ENCODE results near the gene NPR1.
"Not testable (repeated sequence)": the region's sequence is repeated elsewhere in the genome, so short reads cannot be mapped to it uniquely, and the experiment has no call there.

NPR1 gene

GRCh38 chr1:153659656-153660055 is 18.8 kb upstream of the NPR1 start:
- Mint-ChIP-seq H3K4me1 (peaks cover 12 to 25% of the 10 kb centered on the region in 2 donors), H3K9me3 (no peaks in the 10 kb centered on the region), H3K27me3 (no peaks in the 10 kb centered on the region), H3K4me3 (peak overlapping the region; percentile 97 to 99), H3K27ac (peak overlapping the region; percentile 59), H3K36me3 (peaks cover 24 to 29% of the 10 kb centered on the region in 2 donors)
- ATAC-seq (replicated peaks) (no peak), DNase-seq (no peak)

GRCh38 chr1:153661111-153661708 is 17.3 kb upstream of the NPR1 start:
- no peaks in the 10 kb centered on the region for H3K9me3 Mint-ChIP-seq
- no peak overlapping the region for H3K4me3 Mint-ChIP-seq
- peaks cover 35 to 40% of the 10 kb centered on the region in 2 donors for H3K36me3 Mint-ChIP-seq
- ATAC-seq (replicated peaks) (no peak), DNase-seq (no peak)
- H3K27me3 Mint-ChIP-seq, result no peaks in the 10 kb centered on the region
- H3K27ac Mint-ChIP-seq, result peak overlapping the region; percentile 47
- peaks cover 12 to 25% of the 10 kb centered on the region in 2 donors for H3K4me1 Mint-ChIP-seq

- no peaks in the 10 kb centered on the region for H3K9me3 Mint-ChIP-seq
- H3K27ac Mint-ChIP-seq, result peak overlapping the region; percentile 65
These were observed 16.2 kb upstream of the NPR1 start for GRCh38 chr1:153662269-153662668.

GRCh38 chr1:153663211-153663610 is 15.3 kb upstream of the NPR1 start:
- H3K9me3 Mint-ChIP-seq, result no peaks in the 10 kb centered on the region
- H3K36me3 Mint-ChIP-seq, result peaks cover 50 to 57% of the 10 kb centered on the region in 2 donors
- no peak overlapping the region for H3K4me3 Mint-ChIP-seq
- H3K27ac Mint-ChIP-seq, result no peak overlapping the region
- H3K27me3 Mint-ChIP-seq, result no peaks in the 10 kb centered on the region
- peaks cover 13 to 26% of the 10 kb centered on the region in 2 donors for H3K4me1 Mint-ChIP-seq
- ATAC-seq (replicated peaks) (no peak), DNase-seq (no peak)

More at GRCh38 chr1:153662269-153662668, 16.2 kb upstream of the NPR1 start:
- Mint-ChIP-seq H3K4me3 (no peak overlapping the region), H3K4me1 (peaks cover 12 to 25% of the 10 kb centered on the region in 2 donors), H3K36me3 (peaks cover 43 to 47% of the 10 kb centered on the region in 2 donors), H3K27me3 (no peaks in the 10 kb centered on the region)
- DNase-seq (no peak), ATAC-seq (replicated peaks) (no peak)

- no peak for ATAC-seq (replicated peaks)
- Mint-ChIP-seq H3K36me3 (peaks cover 45% of the 10 kb centered on the region in 2 donors), H3K27ac (peak overlapping the region; percentile 20), H3K27me3 (no peaks in the 10 kb centered on the region), H3K9me3 (no peaks in the 10 kb centered on the region), H3K4me3 (no peak overlapping the region), H3K4me1 (peaks cover 14 to 29% of the 10 kb centered on the region in 2 donors)
- no peak for DNase-seq
These were observed 11.0 kb upstream of the NPR1 start for GRCh38 chr1:153667439-153667838.

GRCh38 chr1:153668672-153669071 is 9.8 kb upstream of the NPR1 start:
- H3K36me3 Mint-ChIP-seq, result peaks cover 39 to 44% of the 10 kb centered on the region in 2 donors
- not testable (repeated sequence) for DNase-seq

GRCh38 chr1:153669606-153670005 is 8.9 kb upstream of the NPR1 start:
- no peak for ATAC-seq (replicated peaks)
- H3K4me3 Mint-ChIP-seq, result no peak overlapping the region
- H3K27ac Mint-ChIP-seq, result no peak overlapping the region
- no peaks in the 10 kb centered on the region for H3K9me3 Mint-ChIP-seq
- no peaks in the 10 kb centered on the region for H3K27me3 Mint-ChIP-seq
- H3K4me1 Mint-ChIP-seq, result peaks cover 12 to 28% of the 10 kb centered on the region in 2 donors
- H3K36me3 Mint-ChIP-seq, result peaks cover 32 to 37% of the 10 kb centered on the region in 2 donors
- DNase-seq, result no peak

More at GRCh38 chr1:153668672-153669071, 9.8 kb upstream of the NPR1 start:
- peaks cover 12 to 28% of the 10 kb centered on the region in 2 donors for H3K4me1 Mint-ChIP-seq
- not testable (repeated sequence) for H3K9me3 Mint-ChIP-seq; ATAC-seq (replicated peaks); H3K27me3 Mint-ChIP-seq; H3K4me3 Mint-ChIP-seq; H3K27ac Mint-ChIP-seq

GRCh38 chr1:153670257-153670858 is 8.1 kb upstream of the NPR1 start:
- DNase-seq (no peak), ATAC-seq (replicated peaks) (no peak)
- Mint-ChIP-seq H3K27ac (no peak overlapping the region), H3K27me3 (no peaks in the 10 kb centered on the region), H3K4me1 (peaks cover 12 to 28% of the 10 kb centered on the region in 2 donors), H3K4me3 (no peak overlapping the region), H3K36me3 (peaks cover 24 to 30% of the 10 kb centered on the region in 2 donors), H3K9me3 (no peaks in the 10 kb centered on the region)

GRCh38 chr1:153670859-153671627 is 7.4 kb upstream of the NPR1 start, which contains the start of gene ILF2:
Gene ILF2, minus strand, starts transcription at chr1:153670993. Its CDS starts 71 bp downstream, at chr1:153670922.
- DNase-seq (peak; percentile 95), ATAC-seq (replicated peaks) (peak; percentile 95 to 96)
- H3K4me1 Mint-ChIP-seq, result peaks cover 12 to 28% of the 10 kb centered on the region in 2 donors
- H3K27me3 Mint-ChIP-seq, result no peaks in the 10 kb centered on the region
- peaks cover 22 to 27% of the 10 kb centered on the region in 2 donors for H3K36me3 Mint-ChIP-seq
- peak within 1 kb of the TSS; percentile 87 for H3K27ac Mint-ChIP-seq
- H3K9me3 Mint-ChIP-seq, result no peaks in the 10 kb centered on the region
- H3K4me3 Mint-ChIP-seq, result no peak within 1 kb of the TSS

GRCh38 chr1:153671628-153672353 is 6.7 kb upstream of the NPR1 start:
- H3K27ac Mint-ChIP-seq, result peak overlapping the region; percentile 87
- ATAC-seq (replicated peaks), result peak; percentile 52 to 53
- not testable (repeated sequence) for H3K27me3 Mint-ChIP-seq, H3K4me3 Mint-ChIP-seq, H3K9me3 Mint-ChIP-seq
- H3K4me1 Mint-ChIP-seq, result peaks cover 12 to 28% of the 10 kb centered on the region in 2 donors
- peak; percentile 48 for DNase-seq
- H3K36me3 Mint-ChIP-seq, result peaks cover 14 to 22% of the 10 kb centered on the region in 2 donors

- Mint-ChIP-seq H3K36me3 (peaks cover 0 to 8% of the 10 kb centered on the region in 2 donors), H3K4me3 (no peak overlapping the region), H3K4me1 (peaks cover 21 to 36% of the 10 kb centered on the region in 2 donors), H3K27me3 (peaks cover 13 to 14% of the 10 kb centered on the region in 2 donors), H3K27ac (peak overlapping the region; percentile 42), H3K9me3 (no peaks in the 10 kb centered on the region)
- no peak for DNase-seq
- no peak for ATAC-seq (replicated peaks)
These were observed 5.0 kb upstream of the NPR1 start for GRCh38 chr1:153673511-153673910.

GRCh38 chr1:153677718-153678518 is 570 bp upstream of the NPR1 start:
- H3K36me3 Mint-ChIP-seq, result peaks cover 0 to 3% of the 10 kb centered on the region in 2 donors
- DNase-seq (peak; percentile 19), ATAC-seq (replicated peaks) (peak; percentile 59 to 66)
- peak overlapping the region; percentile 80 for H3K27ac Mint-ChIP-seq
- H3K4me3 Mint-ChIP-seq, result peak overlapping the region; percentile 73 to 85
- H3K9me3 Mint-ChIP-seq, result no peaks in the 10 kb centered on the region
- H3K4me1 Mint-ChIP-seq, result peaks cover 21 to 28% of the 10 kb centered on the region in 2 donors
- peaks cover 40% of the 10 kb centered on the region in 2 donors for H3K27me3 Mint-ChIP-seq
